GM19099 (cell line): Measurements from ENCODE around the gene ETV6.

Experiments
- POLR2A ChIP-seq: IDR thresholded peaks from 3 replicates; pipeline ENCODE4 v1.6.1; 2011; ENCODE audit warnings: low read depth; ENCODE audit not compliant: insufficient read length; ENCODE audit errors: extremely low read depth

Gene ETV6

DNA sequence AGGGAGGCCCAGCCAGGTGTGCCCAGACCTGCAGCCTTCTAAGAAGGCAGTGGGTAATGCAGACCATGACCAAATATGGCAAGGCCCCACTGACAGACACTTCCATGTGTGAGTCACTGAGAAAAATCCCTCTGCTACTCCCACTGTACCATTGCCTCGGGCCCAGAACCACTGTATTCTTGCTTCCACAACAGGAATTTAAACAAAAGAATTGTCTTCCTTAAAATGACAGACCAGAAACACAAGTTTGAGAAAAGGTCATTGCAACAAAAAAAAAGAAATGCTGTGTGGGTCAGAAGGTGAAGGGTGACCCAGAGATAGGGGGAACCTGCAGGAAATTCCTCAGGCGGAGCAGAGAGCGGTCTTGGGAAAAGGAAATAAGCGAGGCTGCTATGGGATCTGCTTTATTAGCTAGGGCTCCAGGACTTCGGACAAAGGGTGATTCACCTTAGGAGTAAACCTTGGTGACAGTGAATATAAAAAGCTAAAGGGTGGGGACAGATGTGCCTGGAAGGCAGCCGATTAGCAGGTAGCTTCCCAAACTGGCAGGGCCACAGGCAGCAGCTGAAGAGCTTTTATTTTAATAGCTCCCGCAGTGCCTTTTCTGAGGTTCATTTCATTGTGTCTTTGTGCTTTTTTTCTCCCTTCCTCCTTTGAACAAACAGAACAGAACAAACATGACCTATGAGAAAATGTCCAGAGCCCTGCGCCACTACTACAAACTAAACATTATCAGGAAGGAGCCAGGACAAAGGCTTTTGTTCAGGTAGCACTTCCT, 236.0 kb downstream of the ETV6 start:
- TF ChIP-seq POLR2A, result no peak

DNA sequence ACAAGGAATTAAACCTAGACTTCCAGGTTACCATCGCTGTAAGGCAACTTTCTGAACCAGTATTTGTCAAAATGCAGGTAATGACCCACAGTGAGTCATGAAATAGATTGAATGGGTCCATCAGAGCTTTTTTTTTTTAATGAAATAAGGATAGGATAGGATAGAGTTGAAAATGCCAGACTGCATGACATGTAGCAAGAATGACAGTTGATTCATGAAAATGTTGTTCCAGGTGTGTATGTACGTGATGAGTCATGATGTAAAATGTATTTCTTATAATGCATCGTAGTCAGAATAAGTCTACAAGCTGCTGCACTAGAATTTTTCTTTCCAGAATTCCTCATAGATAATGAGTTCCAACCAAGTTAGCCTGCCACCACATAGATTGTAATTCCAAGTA, 236.9 kb downstream of the ETV6 start:
- no peak for TF ChIP-seq POLR2A

DNA sequence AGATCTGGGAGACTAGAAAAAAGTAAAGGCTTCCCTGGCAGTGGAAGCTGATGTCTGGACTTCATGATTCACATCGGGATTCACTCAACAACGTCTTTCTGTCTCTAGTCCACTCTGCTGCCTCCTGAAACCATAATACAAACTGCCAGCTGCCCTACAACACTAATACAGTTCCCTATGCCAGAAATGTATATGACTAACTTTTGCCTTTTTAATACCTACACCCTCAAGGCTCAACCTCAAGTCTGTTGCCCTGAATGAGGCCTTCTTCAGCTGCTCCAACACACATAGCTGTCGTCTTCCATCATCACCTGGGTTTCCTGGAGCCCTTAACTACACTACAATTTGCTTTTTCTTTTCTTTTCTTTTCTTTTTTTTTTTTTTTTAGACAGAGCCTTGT, 238.6 kb downstream of the ETV6 start:
- no peak for TF ChIP-seq POLR2A

DNA sequence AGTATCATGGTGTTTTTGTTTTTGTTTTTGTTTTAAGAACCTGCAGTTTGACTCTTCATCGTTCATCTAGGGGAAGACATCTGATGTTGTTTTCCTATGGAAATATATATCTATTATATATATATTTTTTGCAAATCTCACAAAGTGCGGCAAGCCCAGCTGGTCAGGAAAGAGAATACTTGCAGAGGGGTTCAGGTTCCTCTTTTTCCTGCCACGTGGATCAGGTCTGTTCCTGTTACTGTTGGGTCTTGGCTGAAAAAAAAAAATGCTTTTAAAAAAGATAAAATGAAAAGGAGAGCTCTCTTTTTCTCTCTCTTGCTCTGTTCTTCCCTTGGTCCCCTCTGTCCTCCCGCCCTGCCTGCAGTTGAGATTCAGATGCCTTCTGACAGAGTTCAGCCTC, 241.9 kb downstream of the ETV6 start:
- TF ChIP-seq POLR2A, result no peak

DNA sequence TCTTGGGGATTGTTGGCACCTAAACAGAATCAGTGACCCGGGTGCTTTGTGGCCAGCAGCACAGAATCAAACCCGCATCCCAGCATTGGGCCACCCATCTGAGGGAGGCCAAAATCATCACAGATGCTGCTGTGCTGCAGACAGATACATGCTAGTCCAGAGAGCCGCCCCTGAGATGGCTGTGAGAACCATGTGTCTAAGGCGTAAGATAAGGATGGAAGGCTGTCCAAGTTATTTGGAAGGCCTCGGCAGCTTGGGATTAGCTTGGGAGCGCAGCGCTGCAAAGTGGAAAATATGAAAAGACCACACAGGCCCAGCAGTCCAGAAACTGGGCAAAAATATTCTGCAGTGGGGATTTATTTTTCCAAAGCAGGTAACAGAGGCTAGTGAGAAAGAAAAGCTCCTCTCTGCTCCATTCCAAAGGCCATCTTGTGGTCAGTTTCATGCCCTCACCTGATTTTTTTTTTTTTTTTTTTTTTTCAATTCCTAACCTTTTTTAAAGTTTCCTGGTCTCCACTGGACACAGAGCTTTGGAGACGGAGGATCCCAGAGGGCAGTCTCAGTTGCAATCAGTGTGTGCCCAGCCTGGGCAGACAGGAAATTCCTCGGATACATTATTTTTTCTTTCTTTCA, 242.4 kb downstream of the ETV6 start:
- no peak for TF ChIP-seq POLR2A

DNA sequence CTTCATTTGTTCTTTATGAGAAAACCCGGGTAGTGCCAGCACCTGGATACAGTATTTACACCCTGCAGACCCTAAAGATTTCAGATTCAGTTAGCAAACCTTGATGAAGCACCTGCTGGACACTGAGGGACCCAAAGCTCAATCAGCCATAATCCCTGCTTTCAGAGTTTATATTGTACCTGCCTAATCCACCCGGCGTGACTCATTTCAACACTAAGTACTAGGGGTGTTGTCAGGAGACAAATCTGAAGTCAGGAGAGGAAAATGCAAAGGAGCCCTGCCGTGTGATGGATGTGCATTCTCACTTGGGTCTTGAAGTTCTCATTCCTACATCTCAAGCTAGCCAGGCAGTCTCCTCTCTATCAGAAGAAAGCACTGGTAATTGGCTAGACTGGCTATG, 244.5 kb downstream of the ETV6 start:
- TF ChIP-seq POLR2A, result no peak

DNA sequence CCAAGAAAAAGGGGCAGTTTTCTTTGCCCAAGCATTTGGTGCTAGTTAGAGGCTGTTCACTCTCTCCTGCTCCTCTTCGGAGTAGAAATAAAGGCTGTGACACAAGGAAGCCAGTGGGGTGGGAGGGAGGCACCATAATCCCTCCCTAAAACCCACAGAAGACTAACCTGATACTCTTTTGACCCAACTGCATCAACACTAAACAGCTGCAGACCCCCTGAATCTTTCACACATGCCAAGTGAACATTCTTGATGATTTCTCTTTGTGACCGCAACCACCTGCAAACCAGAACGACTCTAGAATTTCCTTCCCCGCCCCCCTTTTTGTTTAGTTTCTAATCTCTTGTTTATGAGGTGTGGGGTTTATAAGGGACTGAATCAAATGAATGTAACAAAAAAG, 245.4 kb downstream of the ETV6 start:
- no peak for TF ChIP-seq POLR2A

DNA sequence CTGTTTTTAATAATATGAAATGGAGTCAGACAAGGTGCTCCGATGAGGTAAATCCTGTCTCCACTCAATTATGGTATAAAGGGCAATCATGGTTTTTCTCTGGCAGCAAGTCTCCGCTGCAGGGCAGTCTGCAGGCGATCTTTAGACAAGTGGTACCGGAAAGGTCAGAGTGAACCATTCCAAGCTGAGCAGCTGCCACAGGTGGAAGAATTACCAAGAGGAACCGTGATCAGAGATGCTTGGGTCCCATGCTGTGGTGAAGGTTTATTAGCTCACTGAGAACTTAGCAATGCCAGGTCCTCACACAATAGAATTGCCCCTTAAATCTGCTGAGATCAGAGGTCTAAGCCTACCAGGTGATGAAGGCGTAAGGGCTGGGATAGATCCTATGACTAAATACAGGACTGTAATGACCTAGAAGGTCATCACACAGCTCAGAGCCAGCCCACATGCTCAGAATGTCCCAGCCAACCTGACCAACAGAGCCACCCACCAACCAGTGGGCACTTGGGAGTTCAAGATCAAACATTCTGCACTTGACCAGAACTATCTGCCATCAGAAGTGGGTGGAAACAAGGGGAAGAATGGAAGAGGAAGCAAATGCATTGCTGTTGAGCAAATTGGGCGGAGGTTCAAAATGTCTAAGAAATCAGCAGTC, 246.1 kb downstream of the ETV6 start:
- TF ChIP-seq POLR2A, result no peak

DNA sequence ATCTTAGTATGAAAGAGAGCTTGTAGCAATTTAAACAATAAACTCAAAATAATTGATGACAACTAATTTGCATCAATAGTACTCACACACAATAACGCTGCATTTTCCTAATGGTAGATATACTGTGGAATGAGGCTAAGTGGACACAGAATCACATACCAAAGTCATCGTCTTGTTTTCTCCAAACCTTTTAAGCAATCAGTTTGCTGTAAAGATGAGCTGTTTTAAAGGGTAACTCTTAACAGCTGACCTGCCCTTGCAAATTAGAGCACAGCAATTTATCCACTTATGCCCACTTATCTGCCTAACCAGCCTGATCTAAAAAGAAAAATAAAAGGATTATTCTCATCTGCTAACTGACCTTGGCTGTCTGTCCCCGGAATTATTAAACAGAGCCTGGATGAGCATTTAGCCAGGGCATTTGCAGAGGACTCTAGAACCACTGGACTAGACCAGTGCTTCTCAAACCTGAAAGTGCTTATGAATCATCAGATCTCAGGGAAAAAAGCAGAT, 247.0 kb downstream of the ETV6 start:
- no peak for TF ChIP-seq POLR2A

DNA sequence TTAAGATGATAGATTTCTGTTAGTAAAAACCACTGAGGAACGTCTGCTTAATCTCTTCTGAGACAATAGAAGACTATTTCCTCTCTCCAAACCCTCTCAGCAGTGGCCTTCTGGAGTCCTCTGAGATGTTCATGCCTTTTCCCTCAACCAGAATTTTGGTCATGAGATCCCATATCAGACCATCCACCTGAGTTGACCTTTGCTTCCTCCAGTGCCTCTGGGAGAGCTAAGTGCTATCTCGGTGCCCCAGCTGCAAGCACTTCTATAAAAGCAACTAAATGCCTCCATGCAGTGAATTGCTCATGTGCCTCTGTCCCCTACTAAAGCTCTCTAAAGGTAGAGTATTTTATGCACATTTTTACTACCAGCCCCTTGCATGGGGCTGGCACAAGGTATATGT, 248.4 kb downstream of the ETV6 start:
- TF ChIP-seq POLR2A, result no peak

DNA sequence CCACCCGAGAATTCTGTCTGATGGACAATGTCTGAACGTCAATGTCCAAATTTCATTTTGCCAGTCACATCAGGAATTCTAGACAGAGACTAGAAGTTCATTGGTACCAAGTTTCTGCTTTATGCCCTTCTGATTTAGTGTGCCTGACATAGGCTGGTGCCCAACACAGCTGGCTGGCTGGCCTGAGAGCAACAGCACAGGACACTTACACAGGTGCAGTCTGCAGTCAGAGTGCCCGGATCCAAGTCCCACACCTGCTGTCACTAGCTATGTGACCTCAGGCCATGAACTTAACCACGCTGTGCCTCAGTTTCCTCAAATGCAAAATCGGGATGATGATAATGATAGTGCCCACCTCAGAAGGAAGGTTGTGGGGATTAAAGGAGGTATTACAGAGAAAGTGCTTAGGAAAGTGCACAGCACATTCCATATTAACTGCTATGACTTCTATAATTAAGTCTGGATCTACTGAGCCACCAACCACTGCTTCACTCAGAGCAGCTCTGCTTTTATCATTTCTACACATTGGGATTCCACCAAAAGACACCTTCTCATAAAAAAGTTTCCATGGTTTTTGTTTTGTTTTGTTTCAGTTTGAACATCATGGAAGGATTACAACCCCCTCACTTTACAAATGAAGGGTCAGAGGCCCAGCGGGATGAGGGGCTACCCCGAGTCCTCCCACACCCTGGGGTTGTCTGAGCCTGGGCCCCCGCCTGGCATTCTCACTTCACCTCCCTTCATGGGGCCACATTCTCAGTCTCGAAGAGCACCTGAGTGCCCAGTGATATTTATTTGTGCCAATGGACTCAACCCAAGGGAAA, 252.4 kb downstream of the ETV6 start:
- TF ChIP-seq POLR2A, result no peak

DNA sequence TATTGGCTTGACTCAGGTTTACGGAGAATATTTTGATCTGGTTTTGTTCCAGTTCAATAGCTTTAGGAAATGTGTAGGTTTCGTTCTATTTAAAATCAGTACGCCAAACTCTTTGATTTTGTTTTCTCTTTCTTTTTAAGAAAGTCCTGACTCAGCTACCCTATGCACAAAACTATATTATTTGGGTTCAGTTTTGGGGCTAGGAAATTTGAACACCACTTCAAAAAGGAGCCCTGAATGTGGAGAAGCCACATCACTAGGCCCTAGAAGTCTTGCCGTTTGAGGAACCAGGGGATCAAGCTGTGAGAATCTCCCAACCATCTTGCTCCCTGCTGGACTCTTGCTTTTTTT, 253.0 kb downstream of the ETV6 start:
- no peak for TF ChIP-seq POLR2A

DNA sequence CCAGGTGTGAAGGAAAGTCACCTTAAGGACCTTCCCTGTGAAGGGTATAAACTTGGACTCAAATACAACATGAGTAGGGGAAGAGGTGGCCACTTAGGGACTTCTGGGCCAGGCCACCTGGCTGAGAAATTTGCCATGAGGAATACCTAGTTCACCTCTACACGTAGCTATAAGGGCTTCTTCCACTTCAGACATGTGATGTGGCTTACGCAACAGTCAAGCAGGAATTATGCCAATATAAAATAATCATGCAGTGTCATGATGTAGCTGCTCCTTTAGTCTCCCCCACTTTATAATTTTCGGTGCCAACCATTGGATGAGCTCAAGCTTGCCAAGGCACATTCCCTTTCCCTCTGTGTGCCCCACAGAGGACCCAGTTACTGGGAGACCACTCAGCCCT, 254.7 kb downstream of the ETV6 start:
- TF ChIP-seq POLR2A, result no peak

DNA sequence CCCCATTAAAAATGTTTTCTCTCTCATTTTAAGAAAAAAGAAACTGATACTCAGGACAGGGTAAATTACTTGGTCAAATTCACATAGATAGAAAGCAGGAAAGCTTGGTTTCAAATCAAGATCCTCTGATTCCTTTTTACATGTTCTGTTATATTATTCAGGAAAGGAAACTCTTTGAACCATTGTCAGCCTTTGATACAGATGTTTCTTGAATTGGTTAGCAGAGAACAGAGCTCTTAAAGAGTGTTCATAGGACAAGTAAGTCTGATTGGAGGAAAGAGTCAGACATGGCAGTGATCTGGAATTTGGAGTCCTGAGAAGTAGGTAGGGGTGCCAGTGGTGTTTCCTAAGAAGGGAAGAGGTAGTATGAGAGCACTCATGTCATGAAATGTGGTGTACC, 256.1 kb downstream of the ETV6 start:
- no peak for TF ChIP-seq POLR2A

DNA sequence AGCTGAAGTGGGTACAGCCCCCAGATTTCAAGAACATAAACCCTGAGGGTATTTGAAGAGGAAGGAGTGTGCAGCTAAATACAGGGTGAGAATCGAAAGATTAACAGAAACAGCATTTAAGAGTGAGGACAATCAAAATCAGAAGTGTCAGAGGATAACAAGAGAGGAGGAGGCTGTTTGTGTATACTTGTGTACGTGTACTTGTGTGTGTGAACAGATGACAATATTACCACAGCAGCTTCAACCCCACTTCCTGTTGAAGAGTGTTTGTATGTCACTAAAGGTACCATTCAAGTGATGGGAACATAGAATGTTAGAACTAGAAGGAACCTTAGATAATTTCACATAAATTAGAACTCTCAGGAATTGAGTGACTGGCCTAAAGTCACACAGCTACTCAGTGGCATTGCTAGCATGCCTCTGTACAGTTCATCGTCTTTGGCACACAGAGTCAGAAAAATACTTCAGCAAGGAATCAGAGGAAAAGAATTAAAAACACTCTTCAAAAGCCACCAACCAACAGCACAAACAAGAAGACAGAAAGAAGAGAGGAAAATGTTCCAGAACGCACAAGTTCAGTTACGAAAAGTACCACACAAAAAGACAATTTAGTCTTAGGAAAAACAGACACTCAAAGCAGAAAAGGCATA, 256.9 kb downstream of the ETV6 start:
- no peak for TF ChIP-seq POLR2A
